Measurements from ENCODE around the gene ALDH3B2.
"Not testable (repeated sequence)": the region's sequence is repeated elsewhere in the genome, so short reads cannot be mapped to it uniquely, and the experiment has no call there.

Gene ALDH3B2

DNA sequence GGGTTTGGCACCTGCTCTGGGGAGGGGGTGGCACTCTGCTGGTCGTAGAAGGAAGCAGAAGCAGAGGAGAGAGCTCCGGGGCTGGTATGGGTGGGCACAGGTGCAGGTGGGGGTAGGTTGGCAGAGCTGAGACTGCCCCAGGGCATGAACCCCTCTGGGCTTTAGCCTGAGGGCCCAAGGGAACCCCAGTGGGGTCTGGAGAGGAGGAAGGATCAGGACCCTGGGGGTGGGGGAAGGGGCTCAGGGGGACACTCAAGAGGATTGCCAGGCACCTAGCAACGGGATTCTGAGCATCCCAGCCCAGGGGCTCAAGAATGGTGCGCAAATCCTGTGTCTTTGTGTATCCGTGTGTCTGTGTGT, 6.3 kb downstream of the ALDH3B2 start:
- H3K36me3 Mint-ChIP-seq: no peaks in the 10 kb centered on the region
- ATAC-seq: no peak
- DNase-seq (ENCODE audit: low spot score in 2 of 2): no peak

DNA sequence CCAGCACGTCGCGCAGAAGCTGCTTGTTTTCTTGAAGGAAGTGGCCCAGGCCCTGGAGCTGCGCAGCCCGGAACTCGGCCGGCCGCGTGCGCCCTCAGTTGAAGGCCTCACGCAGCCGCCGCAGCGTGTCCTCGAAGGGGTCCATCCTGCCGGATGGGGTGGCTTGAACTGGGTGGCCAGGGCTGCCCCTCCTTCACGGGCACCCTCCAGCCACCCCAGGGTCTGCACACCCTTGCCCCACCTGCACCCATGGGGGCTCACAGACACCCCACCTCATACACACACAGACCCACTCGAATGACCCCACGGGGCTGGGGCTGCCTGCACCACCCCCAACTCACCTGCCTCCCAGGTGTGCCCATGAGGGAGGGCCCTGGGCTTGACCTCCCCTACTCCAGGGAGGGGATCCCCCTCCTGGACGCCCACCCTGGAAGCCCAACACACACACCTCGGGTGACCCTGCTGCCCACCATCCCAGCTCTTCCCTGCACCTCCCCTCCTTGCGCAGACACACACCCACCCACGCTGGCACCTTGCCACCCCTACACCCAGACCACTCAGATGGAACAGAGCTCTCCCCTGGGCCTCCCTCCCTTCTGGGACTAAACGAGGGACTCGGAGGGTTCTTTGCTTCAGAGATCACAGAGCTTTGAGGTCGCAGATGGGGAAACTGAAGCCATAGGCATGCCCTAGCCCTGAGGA, 6.8 kb downstream of the ALDH3B2 start:
- Mint-ChIP-seq H3K4me1 (no peaks in the 10 kb centered on the region), H3K27ac (no peak overlapping the region), H3K4me3 (no peak overlapping the region), H3K36me3 (no peaks in the 10 kb centered on the region), H3K9me3 (no peaks in the 10 kb centered on the region)
- DNase-seq (ENCODE audit: low spot score in 2 of 2): no peak
- ATAC-seq: peak; percentile 9

More for the DNA sequence above, 6.3 kb downstream of the ALDH3B2 start:
- H3K4me3 Mint-ChIP-seq: no peak overlapping the region
- no peaks in the 10 kb centered on the region for H3K9me3 Mint-ChIP-seq
- no peaks in the 10 kb centered on the region for H3K4me1 Mint-ChIP-seq
- H3K27ac Mint-ChIP-seq: no peak overlapping the region

DNA sequence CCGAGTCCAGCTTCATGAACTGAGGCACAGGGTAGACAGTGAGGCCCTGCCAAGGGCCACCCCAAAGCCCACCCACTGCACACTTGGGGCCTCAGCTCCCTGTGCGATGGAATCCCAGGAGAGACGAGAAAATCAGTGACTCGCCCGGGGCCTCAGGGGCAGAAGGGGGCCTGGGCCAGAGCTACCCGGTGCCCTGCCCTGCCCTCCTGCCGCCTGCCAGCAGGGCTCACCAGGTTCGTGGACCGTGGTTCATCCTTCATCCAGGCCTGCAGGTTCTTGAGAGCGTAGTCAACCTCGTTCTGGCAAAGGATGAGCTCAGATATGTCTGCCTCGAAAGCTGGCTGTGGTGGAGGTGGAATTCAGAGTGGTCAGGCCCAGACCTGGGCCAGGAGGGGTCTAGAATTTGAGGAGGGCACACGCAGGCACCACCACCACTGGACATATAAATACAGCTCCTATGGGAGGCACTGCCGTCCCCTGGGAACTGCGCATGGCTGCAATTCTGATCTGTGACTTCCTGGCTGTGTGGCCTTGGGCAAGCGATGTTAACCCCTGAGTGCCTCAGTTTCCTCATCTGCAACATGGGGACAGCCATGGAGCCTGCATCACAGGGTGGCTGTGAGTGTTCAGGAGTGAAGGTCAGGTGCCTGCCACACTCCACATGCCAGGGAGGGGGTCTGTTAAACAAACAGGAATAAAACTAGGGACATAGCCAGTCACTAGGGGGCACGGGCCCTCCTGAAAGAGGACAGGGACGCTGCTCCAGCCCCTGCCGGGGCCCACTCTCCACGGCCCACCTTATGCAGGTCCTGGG, 7.5 kb downstream of the ALDH3B2 start:
- Mint-ChIP-seq H3K9me3 (no peaks in the 10 kb centered on the region), H3K36me3 (no peaks in the 10 kb centered on the region), H3K27ac (no peak overlapping the region), H3K4me3 (no peak overlapping the region), H3K4me1 (no peaks in the 10 kb centered on the region)
- ATAC-seq (no peak), DNase-seq (ENCODE audit: low spot score in 2 of 2) (no peak)

DNA sequence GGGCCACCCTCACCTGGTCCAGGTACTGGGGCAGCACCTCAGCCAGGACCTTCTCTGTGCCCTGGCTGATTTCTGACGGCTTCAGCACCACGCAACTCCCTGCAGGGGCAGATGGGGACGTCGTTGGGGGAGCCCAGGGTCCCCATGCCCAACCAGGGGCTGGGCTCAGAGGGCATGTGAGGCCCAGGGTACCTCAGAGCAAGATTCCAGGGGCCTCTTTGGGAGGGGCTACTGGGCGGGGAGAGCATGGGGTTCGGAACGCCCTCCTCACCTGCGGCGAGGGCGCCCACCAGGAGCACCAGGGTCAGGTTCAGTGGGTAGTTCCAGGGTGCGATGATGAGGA, 8.1 kb downstream of the ALDH3B2 start:
- Mint-ChIP-seq H3K4me1 (no peaks in the 10 kb centered on the region), H3K4me3 (no peak overlapping the region), H3K36me3 (no peaks in the 10 kb centered on the region), H3K9me3 (no peaks in the 10 kb centered on the region), H3K27ac (no peak overlapping the region)
- no peak for DNase-seq (ENCODE audit: low spot score in 2 of 2)
- ATAC-seq: no peak

DNA sequence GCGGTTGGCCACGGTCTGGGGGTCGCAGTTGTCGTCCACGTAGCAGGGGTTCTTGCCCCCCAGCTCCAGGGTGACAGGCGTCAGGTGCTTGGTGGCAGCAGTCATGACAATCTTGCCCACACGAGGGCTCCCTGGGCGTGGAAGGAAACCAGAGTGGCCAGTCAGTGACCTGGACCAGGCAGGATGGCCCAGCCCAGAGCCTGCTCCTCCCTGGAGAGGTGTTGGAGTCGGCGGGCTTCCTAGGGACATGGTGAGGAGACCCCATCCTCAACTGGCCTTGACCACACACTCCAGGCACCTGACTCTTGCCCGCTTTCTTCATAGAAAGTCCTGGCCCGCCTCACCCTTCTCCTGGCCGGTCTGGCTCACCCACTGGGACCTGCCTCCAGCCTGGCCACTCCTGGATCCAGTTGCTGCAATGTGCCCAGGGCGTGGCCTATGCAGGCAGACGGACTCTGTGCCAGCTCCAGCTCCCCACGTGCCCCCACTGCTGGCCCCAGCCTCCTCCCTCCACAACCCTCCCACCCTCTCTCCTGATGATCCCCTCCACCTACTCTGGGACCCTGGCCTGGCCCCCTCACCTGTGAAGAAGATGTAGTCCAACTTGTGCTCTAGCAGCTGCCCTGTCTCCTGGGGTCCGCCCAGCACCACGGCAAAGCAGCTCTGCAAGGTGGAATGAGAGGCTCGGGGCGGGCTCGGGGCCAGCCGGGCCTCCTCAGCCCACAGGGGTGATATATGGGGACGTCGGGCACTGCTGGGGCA, 8.7 kb downstream of the ALDH3B2 start:
- Mint-ChIP-seq H3K9me3 (no peaks in the 10 kb centered on the region), H3K4me3 (no peak overlapping the region), H3K36me3 (no peaks in the 10 kb centered on the region), H3K4me1 (no peaks in the 10 kb centered on the region), H3K27ac (no peak overlapping the region)
- DNase-seq (ENCODE audit: low spot score in 2 of 2) (no peak), ATAC-seq (no peak)

DNA sequence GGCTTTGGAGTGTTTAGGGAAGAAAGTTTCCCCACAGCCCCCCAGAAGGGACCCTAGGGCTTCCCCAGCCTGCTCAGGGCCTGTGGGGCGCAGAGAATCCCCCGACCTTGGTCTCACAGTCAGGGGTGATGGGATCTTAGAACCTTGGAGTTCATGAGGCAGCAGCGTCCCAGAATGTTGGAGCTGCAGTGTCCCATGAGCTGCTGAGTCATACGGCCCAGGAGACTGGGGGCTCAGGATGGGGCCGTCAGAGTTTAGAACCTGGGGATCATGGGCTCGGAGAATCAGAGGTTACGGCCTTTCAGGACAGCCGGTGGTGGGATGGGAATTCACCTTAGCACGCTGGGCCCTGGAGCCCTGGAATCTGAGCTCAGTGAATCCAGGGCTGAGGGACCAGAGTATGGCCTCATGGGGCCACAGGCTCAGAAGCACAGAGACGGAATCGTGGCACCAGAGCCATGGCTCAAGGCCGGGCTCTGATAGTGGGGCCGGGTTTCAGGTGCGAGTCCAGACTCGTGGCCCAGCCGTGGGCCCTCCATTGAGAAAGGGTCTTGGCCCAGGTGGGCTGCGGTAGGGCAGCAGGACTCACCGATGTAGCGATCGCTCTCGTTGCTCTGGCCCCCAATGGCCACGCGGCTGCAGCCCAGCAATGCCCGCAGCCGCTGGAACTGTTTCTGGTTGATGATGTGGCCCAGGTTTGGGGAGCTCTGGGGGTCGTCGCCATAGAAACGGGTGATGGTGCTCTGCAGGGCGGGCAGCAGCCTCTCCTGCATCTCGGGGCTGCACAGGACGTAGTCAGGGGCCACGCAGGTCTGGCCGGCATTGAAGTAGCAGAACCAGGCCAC, 9.5 kb downstream of the ALDH3B2 start:
- DNase-seq (ENCODE audit: low spot score in 2 of 2): no peak
- ATAC-seq: no peak
- Mint-ChIP-seq H3K4me3 (no peak overlapping the region), H3K27ac (no peak overlapping the region), H3K4me1 (no peaks in the 10 kb centered on the region), H3K36me3 (no peaks in the 10 kb centered on the region), H3K9me3 (no peaks in the 10 kb centered on the region)

DNA sequence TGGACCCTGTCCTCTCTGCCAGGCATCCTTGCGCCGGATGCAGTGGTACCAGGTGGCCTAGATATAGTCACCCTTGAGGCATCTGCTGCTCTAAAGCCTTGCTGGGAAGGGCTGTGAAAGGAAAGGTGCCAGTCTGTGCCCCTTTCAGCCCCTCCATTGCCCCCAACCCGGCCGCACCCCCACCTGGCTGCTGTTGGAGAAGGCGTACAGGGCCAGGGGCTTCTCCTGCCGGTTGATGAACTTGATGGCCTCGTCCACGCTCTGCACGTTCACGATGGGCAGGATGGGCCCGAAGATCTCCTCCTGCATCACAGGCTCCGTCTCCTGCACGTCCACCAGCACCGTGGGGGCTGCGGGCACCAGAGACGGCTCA, 10.2 kb downstream of the ALDH3B2 start:
- Mint-ChIP-seq H3K4me3 (no peak overlapping the region), H3K9me3 (no peaks in the 10 kb centered on the region), H3K36me3 (no peaks in the 10 kb centered on the region), H3K4me1 (no peaks in the 10 kb centered on the region), H3K27ac (no peak overlapping the region)
- no peak for ATAC-seq
- no peak for DNase-seq (ENCODE audit: low spot score in 2 of 2)

DNA sequence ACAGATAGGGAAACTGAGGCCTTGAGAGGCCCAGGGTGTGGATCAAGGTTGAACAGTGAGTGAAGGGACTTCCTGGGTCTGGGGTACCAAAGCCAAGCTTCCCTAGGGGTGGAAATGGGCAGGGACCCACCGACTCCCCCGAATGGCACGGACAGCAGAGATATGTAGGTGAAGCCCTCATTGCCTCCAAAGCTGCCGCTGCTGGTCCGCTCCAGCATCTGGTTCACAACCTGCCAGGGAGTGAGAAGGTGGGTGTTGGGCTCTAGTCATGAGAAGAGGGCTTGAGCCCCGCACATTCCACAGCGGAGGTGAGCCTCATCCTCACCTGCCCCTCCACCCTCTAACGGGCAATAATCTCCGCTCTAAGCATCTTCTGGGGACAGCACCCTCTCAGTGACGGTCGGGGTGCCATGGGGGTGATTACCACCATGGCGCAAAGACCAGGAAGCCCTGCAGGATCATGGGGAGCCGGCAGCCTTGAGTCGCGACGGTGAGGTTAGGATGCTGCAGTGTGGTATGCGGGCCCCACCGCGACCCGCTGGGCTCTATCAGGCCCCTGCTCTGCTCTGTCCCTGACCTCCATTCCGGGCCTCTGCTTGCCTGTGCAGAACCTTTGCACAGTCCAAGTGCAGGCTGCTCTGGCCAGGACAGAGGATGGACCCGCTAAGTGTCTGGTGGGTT, 10.8 kb downstream of the ALDH3B2 start:
- H3K36me3 Mint-ChIP-seq: no peaks in the 10 kb centered on the region
- no peaks in the 10 kb centered on the region for H3K9me3 Mint-ChIP-seq
- H3K4me3 Mint-ChIP-seq: no peak overlapping the region
- DNase-seq (ENCODE audit: low spot score in 2 of 2) (no peak), ATAC-seq (no peak)
- peaks cover 5% of the 10 kb centered on the region for H3K4me1 Mint-ChIP-seq
- H3K27ac Mint-ChIP-seq: no peak overlapping the region

DNA sequence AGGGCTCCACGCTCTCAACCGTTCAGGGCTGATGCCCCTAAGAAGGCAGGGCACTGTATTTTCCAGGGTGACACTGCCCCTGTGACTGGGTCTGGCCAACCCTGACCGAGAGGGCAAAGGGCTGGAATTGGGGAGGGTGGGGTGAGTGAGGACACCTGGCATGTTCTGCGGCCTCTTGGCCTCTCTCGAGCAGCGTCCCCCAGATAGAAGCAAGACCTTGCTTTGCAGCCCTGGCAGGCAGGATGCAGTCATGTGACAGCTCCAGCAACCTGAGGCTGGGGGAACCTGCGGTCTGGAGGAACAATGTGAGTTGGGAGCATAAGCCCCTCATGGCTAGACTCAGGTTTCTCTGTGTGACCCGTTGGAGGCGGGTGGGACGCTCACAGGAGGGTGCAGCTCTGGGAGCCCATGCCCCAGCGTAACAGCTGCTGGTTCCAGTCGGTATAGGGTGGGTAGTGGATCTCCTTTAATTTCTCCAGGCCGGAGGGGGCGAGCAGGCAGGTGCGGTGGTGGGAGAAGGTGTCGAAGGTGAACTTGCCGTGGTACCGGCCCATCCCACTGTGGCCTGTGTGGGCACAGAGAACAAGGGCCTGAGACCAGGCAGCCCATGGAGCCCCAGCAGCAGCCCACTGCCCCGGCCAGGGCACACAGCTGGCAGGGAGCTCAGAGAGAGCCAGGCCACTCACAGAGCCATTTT, 11.4 kb downstream of the ALDH3B2 start:
- Mint-ChIP-seq H3K36me3 (no peaks in the 10 kb centered on the region), H3K27ac (no peak overlapping the region), H3K9me3 (no peaks in the 10 kb centered on the region), H3K4me1 (peaks cover 7% of the 10 kb centered on the region), H3K4me3 (no peak overlapping the region)
- no peak for DNase-seq (ENCODE audit: low spot score in 2 of 2)
- ATAC-seq: no peak

DNA sequence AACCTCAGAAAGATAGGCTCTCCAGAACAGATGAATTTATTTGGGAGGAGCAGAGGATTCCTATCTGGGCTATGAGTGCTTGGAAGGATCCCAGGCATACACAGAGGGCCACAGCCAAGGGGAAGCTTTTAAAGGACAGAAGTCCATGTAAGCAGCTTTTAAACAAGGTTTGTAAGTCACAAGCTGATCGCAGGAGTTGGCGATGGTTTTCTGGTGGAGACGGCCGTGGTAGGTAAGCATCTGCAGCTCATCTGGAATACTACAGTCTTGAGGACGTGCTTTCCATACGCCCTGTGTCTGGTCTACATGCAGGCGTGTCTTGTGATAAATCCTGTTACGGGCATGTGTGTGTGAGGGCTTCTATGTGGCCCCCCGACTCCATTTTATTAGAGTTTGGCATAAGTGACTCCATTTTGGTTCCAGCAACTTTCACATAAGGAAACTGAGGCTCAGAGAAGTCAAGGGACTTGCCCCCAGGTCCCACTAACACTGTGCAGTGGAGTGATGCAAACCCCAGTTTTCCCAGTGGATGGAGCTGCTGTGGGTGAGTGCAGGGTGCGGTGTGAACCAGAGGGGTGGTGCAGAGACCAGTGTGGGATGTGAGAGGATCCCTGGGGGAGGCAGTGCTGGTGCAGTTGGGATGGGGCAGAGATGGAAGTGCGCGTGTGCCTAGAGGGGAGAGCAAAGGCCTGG, 12.1 kb downstream of the ALDH3B2 start:
- peaks cover 7% of the 10 kb centered on the region for H3K4me1 Mint-ChIP-seq
- no peaks in the 10 kb centered on the region for H3K36me3 Mint-ChIP-seq
- ATAC-seq: no peak
- H3K4me3 Mint-ChIP-seq: no peak overlapping the region
- H3K9me3 Mint-ChIP-seq: no peaks in the 10 kb centered on the region
- DNase-seq (ENCODE audit: low spot score in 2 of 2): no peak
- no peak overlapping the region for H3K27ac Mint-ChIP-seq

DNA sequence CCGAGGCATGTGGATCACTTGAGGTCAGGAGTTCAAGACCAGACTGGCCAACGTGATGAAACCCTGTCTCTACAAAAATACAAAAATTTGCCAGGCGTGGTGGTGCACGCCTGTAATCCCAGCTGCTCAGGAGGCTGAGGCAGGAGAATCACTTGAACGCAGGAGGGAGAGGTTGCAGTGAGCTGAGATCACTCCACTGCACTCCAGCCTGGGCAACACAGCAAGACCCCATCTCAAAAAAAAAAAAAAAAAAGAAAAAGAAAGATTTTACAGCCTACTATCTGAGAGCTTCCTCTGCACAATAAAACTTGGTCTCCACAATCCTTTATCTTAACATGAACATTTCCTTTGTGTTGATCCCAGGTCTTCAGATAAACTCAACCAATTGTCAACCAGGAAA, 13.7 kb downstream of the ALDH3B2 start:
- ATAC-seq; H3K4me3 Mint-ChIP-seq; H3K27ac Mint-ChIP-seq; H3K36me3 Mint-ChIP-seq; H3K9me3 Mint-ChIP-seq; DNase-seq (ENCODE audit: low spot score in 2 of 2): not testable (repeated sequence)
- peaks cover 15% of the 10 kb centered on the region for H3K4me1 Mint-ChIP-seq

DNA sequence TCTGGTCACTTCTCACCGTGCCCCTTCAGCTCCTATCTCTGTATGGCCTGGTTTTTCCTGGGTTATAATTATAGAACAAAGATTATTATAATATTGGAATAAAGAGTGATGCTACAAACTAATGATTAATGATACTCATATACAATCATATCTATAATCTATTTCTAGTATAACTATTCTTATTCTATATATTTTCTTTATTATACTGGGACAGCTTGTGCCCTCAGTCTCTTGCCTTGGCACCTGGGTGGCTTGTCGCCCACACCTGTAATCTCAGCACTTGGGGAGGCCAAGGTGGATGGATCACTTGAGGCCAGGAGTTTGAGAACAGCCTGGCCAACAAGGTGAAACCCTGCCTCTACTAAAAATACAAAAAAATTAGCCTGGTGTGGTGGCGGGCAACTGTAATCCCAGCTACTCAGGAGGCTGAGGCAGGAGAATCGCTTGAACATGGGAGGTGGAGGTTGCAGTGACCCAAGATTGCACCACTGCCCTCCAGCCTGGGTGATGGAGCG, 14.7 kb downstream of the ALDH3B2 start:
- not testable (repeated sequence) for H3K4me3 Mint-ChIP-seq, H3K27ac Mint-ChIP-seq

DNA sequence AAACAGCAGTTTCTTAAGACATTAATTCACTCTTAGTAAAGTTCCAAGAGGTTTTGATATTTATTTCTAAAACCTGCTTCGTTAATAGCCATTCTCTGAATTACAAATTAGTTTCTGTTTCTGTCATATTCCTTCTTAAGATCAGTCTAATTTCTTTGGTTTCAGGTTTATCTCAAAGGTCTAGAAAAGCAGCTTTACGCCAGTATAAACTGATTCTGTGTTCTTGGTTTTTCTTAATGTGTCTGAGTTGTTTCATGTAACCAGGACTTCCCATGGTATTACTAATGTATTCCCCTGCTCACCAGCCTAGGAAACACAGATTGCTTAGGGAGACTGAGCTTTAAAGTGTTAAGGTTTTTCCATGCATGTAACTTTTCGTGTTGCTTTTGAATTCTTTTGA, 17.1 kb downstream of the ALDH3B2 start:
- peak; percentile 75 for ATAC-seq
- Mint-ChIP-seq H3K27ac (no peak overlapping the region), H3K36me3 (no peaks in the 10 kb centered on the region)

More for the DNA sequence above, 14.7 kb downstream of the ALDH3B2 start:
- peaks cover 15% of the 10 kb centered on the region for H3K4me1 Mint-ChIP-seq
- H3K36me3 Mint-ChIP-seq; DNase-seq (ENCODE audit: low spot score in 2 of 2); H3K9me3 Mint-ChIP-seq; ATAC-seq: not testable (repeated sequence)

More for the DNA sequence above, 17.1 kb downstream of the ALDH3B2 start:
- Mint-ChIP-seq H3K4me3 (no peak overlapping the region), H3K9me3 (no peaks in the 10 kb centered on the region), H3K4me1 (peaks cover 15% of the 10 kb centered on the region)
- DNase-seq (ENCODE audit: low spot score in 2 of 2): no peak

Measured in stimulated activated effector memory CD8-positive, alpha-beta T cell treated with anti-CD3 and anti-CD28 coated beads, Interleukin-12 subunit alpha, Interleukin-12 subunit beta, amount 100 ng/mL, for 72 hours (primary cell).